HEK293T (cell line): ENCODE results near the gene TP63.

ENCODE experiments used
- BHLHE40 ChIP-seq: fragments of 450-650 bp; IDR thresholded peaks from 2 replicates; pipeline ENCODE4 v1.6.1; 2016; ENCODE audit warnings: mild to moderate bottlenecking, moderate library complexity, borderline replicate concordance
- ELF4 ChIP-seq: fragments of 450-650 bp; IDR thresholded peaks from 2 replicates; pipeline ENCODE4 v1.6.1; 2017; ENCODE audit warnings: antibody characterized with exemption
- FOXA1 ChIP-seq: fragments of 450-650 bp; IDR thresholded peaks from 2 replicates; pipeline ENCODE4 v1.6.1; 2016; ENCODE audit warnings: mild to moderate bottlenecking
- FOXK2 ChIP-seq: fragments of 450-650 bp; IDR thresholded peaks from 2 replicates; pipeline ENCODE4 v1.6.1; 2016; ENCODE audit warnings: mild to moderate bottlenecking
- FOXM1 ChIP-seq: fragments of 450-650 bp; IDR thresholded peaks from 2 replicates; pipeline ENCODE4 v1.6.1; 2017; ENCODE audit warnings: mild to moderate bottlenecking, borderline replicate concordance
- HDGF ChIP-seq: fragments of 450-650 bp; IDR thresholded peaks from 2 replicates; pipeline ENCODE4 v1.6.1; 2017; ENCODE audit warnings: antibody characterized with exemption, borderline replicate concordance
- L3MBTL2 ChIP-seq: fragments of 450-650 bp; conservative IDR thresholded peaks from 2 replicates; pipeline ENCODE4 v1.6.1; 2016; ENCODE audit warnings: mild to moderate bottlenecking
- SP1 ChIP-seq: fragments of 450-650 bp; IDR thresholded peaks from 2 replicates; pipeline ENCODE4 v1.6.1; 2017
- SUZ12 ChIP-seq: fragments of 450-650 bp; IDR thresholded peaks from 2 replicates; pipeline ENCODE4 v1.6.1; 2016; ENCODE audit warnings: mild to moderate bottlenecking
- ZNF384 ChIP-seq: fragments of 450-650 bp; IDR thresholded peaks from 2 replicates; pipeline ENCODE4 v1.6.1; 2016
- TF ChIP-seq, protein P1 (sequence below): fragments of 450-650 bp; IDR thresholded peaks from 2 replicates; pipeline ENCODE4 v1.6.1; 2016

GRCh38 chr3:189636048-189636447, 4.9 kb downstream of the TP63 start:
- TF ChIP-seq BHLHE40 (no peak), SP1 (no peak), SUZ12 (no peak), ELF4 (no peak), ZNF384 (no peak), L3MBTL2 (no peak), FOXM1 (no peak), FOXK2 (no peak), HDGF (no peak), FOXA1 (no peak)
- TF ChIP-seq, protein P1, sequence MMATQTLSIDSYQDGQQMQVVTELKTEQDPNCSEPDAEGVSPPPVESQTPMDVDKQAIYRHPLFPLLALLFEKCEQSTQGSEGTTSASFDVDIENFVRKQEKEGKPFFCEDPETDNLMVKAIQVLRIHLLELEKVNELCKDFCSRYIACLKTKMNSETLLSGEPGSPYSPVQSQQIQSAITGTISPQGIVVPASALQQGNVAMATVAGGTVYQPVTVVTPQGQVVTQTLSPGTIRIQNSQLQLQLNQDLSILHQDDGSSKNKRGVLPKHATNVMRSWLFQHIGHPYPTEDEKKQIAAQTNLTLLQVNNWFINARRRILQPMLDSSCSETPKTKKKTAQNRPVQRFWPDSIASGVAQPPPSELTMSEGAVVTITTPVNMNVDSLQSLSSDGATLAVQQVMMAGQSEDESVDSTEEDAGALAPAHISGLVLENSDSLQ, result no peak
